BLaER1 (cell line): ENCODE results near the gene PLEKHG5.
"Not testable (repeated sequence)": the region's sequence is repeated elsewhere in the genome, so short reads cannot be mapped to it uniquely, and the experiment has no call there.

Experiments
- H3K27ac ChIP-seq: shearing (Covaris generic); formaldehyde crosslinking; 2 replicates; pipeline ENCODE4 v1.8.1; 2022
- H3K27me3 ChIP-seq: shearing (Covaris generic); formaldehyde crosslinking; 2 replicates; pipeline ENCODE4 v1.8.1; 2022
- H3K36me3 ChIP-seq: shearing (Covaris generic); formaldehyde crosslinking; 2 replicates; pipeline ENCODE4 v1.8.1; 2022
- H3K4me1 ChIP-seq: shearing (Covaris generic); formaldehyde crosslinking; 2 replicates; pipeline ENCODE4 v1.8.1; 2022
- H3K4me2 ChIP-seq: shearing (Covaris generic); formaldehyde crosslinking; 2 replicates; pipeline ENCODE4 v1.8.1; 2022
- H3K4me3 ChIP-seq: shearing (Covaris generic); formaldehyde crosslinking; 2 replicates; pipeline ENCODE4 v1.8.1; 2022
- H3K9ac ChIP-seq: shearing (Covaris generic); formaldehyde crosslinking; 2 replicates; pipeline ENCODE4 v1.8.1; 2022
- H3K9me3 ChIP-seq: shearing (Covaris generic); formaldehyde crosslinking; 2 replicates; pipeline ENCODE4 v1.8.1; 2022
- H4K20me1 ChIP-seq: shearing (Covaris generic); formaldehyde crosslinking; 2 replicates; pipeline ENCODE4 v1.8.1; 2022
- Cebpa-rat ChIP-seq: shearing (Covaris generic); IDR thresholded peaks from 2 replicates; pipeline ENCODE4 v1.8.1; 2022

PLEKHG5 gene

GRCh38 chr1:6450005-6450450 lies 41.4 kb downstream of the PLEKHG5 start:
- Histone ChIP-seq H3K9me3 (peaks cover 6% of the 10 kb centered on the region; the same call in 1 of the 2 replicates), H4K20me1 (peaks cover 54% of the 10 kb centered on the region), H3K4me3 (no peak overlapping the region), H3K36me3 (no peaks in the 10 kb centered on the region), H3K4me2 (no peak overlapping the region), H3K9ac (no peak overlapping the region), H3K4me1 (peaks cover 23% of the 10 kb centered on the region), H3K27me3 (peaks cover 99% of the 10 kb centered on the region), H3K27ac (no peak overlapping the region)
- TF ChIP-seq Cebpa-rat: no peak

GRCh38 chr1:6448749-6449631 lies 42.5 kb downstream of the PLEKHG5 start:
- Histone ChIP-seq H3K4me2 (peak overlapping the region; percentile 81), H3K9me3 (no peaks in the 10 kb centered on the region), H3K9ac (no peak overlapping the region), H3K27ac (no peak overlapping the region), H3K4me1 (peaks cover 23% of the 10 kb centered on the region), H3K36me3 (no peaks in the 10 kb centered on the region), H3K4me3 (peak overlapping the region; percentile 56), H4K20me1 (peaks cover 44% of the 10 kb centered on the region), H3K27me3 (peaks cover 99% of the 10 kb centered on the region)
- TF ChIP-seq Cebpa-rat: no peak

- H3K4me2 ChIP-seq: peak overlapping the region; percentile 81
These were observed 43.4 kb downstream of the PLEKHG5 start for GRCh38 chr1:6447818-6448748.

GRCh38 chr1:6447016-6447817 lies 44.2 kb downstream of the PLEKHG5 start:
- TF ChIP-seq Cebpa-rat: no peak
- Histone ChIP-seq H3K4me1 (peaks cover 31% of the 10 kb centered on the region), H3K9me3 (no peaks in the 10 kb centered on the region), H3K36me3 (no peaks in the 10 kb centered on the region), H3K27ac (no peak overlapping the region), H3K9ac (no peak overlapping the region), H4K20me1 (peaks cover 44% of the 10 kb centered on the region), H3K4me2 (peak overlapping the region; percentile 81), H3K27me3 (peaks cover 97% of the 10 kb centered on the region), H3K4me3 (peak overlapping the region; percentile 56)

More at GRCh38 chr1:6447818-6448748, 43.4 kb downstream of the PLEKHG5 start:
- H3K36me3 ChIP-seq: no peaks in the 10 kb centered on the region
- peaks cover 99% of the 10 kb centered on the region for H3K27me3 ChIP-seq
- no peak overlapping the region for H3K27ac ChIP-seq
- H3K9me3 ChIP-seq: no peaks in the 10 kb centered on the region
- H3K9ac ChIP-seq: no peak overlapping the region
- peak overlapping the region; percentile 56 for H3K4me3 ChIP-seq
- no peak for TF ChIP-seq Cebpa-rat
- peaks cover 31% of the 10 kb centered on the region for H3K4me1 ChIP-seq
- H4K20me1 ChIP-seq: peaks cover 44% of the 10 kb centered on the region

- TF ChIP-seq Cebpa-rat: no peak
- H3K4me1 ChIP-seq: peaks cover 31% of the 10 kb centered on the region
- H4K20me1 ChIP-seq: peaks cover 44% of the 10 kb centered on the region
- peaks cover 97% of the 10 kb centered on the region for H3K27me3 ChIP-seq
- H3K9me3 ChIP-seq: no peaks in the 10 kb centered on the region
- H3K9ac ChIP-seq: no peak overlapping the region
- peak overlapping the region; percentile 81 for H3K4me2 ChIP-seq
- no peaks in the 10 kb centered on the region for H3K36me3 ChIP-seq
- no peak overlapping the region for H3K27ac ChIP-seq
- peak overlapping the region; percentile 56 for H3K4me3 ChIP-seq
These were observed 44.8 kb downstream of the PLEKHG5 start for GRCh38 chr1:6446665-6447015.

- not testable (repeated sequence) for H3K9ac ChIP-seq, H3K4me3 ChIP-seq, H3K27ac ChIP-seq, H3K36me3 ChIP-seq, H3K4me2 ChIP-seq, H3K9me3 ChIP-seq
- Histone ChIP-seq H4K20me1 (peaks cover 40% of the 10 kb centered on the region), H3K27me3 (peaks cover 97% of the 10 kb centered on the region), H3K4me1 (peaks cover 31% of the 10 kb centered on the region)
These were observed 45.5 kb downstream of the PLEKHG5 start for GRCh38 chr1:6445929-6446328.

- Histone ChIP-seq H3K27ac (no peak overlapping the region), H3K36me3 (no peaks in the 10 kb centered on the region), H3K4me3 (no peak overlapping the region), H3K27me3 (peaks cover 94% of the 10 kb centered on the region), H3K4me1 (peaks cover 31% of the 10 kb centered on the region), H3K4me2 (no peak overlapping the region), H4K20me1 (peaks cover 38% of the 10 kb centered on the region), H3K9me3 (no peaks in the 10 kb centered on the region), H3K9ac (no peak overlapping the region)
- TF ChIP-seq Cebpa-rat: no peak
These were observed 46.3 kb downstream of the PLEKHG5 start for GRCh38 chr1:6445062-6445763.

GRCh38 chr1:6444377-6444776 lies 47.1 kb downstream of the PLEKHG5 start:
- Histone ChIP-seq H3K4me3 (no peak overlapping the region), H3K27me3 (peaks cover 86% of the 10 kb centered on the region), H3K27ac (no peak overlapping the region), H3K9ac (no peak overlapping the region), H3K4me1 (peaks cover 39% of the 10 kb centered on the region), H3K4me2 (no peak overlapping the region), H3K9me3 (no peaks in the 10 kb centered on the region), H4K20me1 (peaks cover 31% of the 10 kb centered on the region), H3K36me3 (no peaks in the 10 kb centered on the region)
- no peak for TF ChIP-seq Cebpa-rat
